Endothelial cell of umbilical vein (primary cell): Measurements from ENCODE around the gene CMIP. TPM values are rescaled to one million over a fixed set of nuclear protein-coding genes. Genes with fewer than 3 reads are reported as not detected.

Experiments used
- BruUV-seq: library from RNA; stranded (reverse); fragments of 400-500 nt; replicated peaks from 2 replicates; lab custom pipeline; 2021; lab: Mats Ljungman, UMichigan
- CTCF ChIA-PET: fragments of 300-600, 350-600 bp; sonication (Branson Sonifier 250); formaldehyde crosslinking; loops from one replicate; lab custom pipeline; 2021; ENCODE audit warnings: antibody characterized with exemption, inconsistent platforms; lab: Charles Lee
- POLR2A ChIA-PET: fragments of 300-600, 350-600 bp; sonication (Branson Sonifier 250); formaldehyde crosslinking; loops from one replicate; lab custom pipeline; 2021; ENCODE audit warnings: antibody characterized with exemption, inconsistent platforms; lab: Charles Lee
- DNase-seq: peaks from one replicate; pipeline ENCODE4 v3.0.0-alpha.2; 2011; ENCODE audit warnings: low read depth, low spot score
- FAIRE-seq: peaks from 2 replicates; lab custom pipeline; 2011; peaks lifted over from hg19 to GRCh38; lab: Jason Lieb, UNC
- H2AFZ ChIP-seq: 2 replicates; pipeline ENCODE4 v1.6.0; 2012; ENCODE audit warnings: low read depth, low read length, control low read depth, inconsistent platforms
- H3K27ac ChIP-seq: 2 replicates; pipeline ENCODE4 v1.5.1; 2011; ENCODE audit warnings: low read depth, mild to moderate bottlenecking, control low read depth, low read length, moderate library complexity; ENCODE audit not compliant: insufficient read depth
- H3K27me3 ChIP-seq, 2 experiments: 2 replicates each; pipeline versions ENCODE4 v1.6.0 to v1.6.1; 2011; ENCODE audit warnings: low read length in 2 of 2, mixed read lengths in 1 of 2; ENCODE audit not compliant: control insufficient read depth in 2 of 2, insufficient read depth in 2 of 2
- H3K36me3 ChIP-seq, 2 experiments: 2 replicates in 1 of 2; 3 replicates in 1 of 2; pipeline ENCODE4 v1.5.1; 2011; ENCODE audit warnings: low read length in 2 of 2, mild to moderate bottlenecking in 1 of 2, moderate library complexity in 1 of 2; ENCODE audit not compliant: control insufficient read depth in 2 of 2, insufficient read depth in 2 of 2; ENCODE audit errors: extremely low read depth in 1 of 2
- H3K4me1 ChIP-seq: 3 replicates; pipeline ENCODE4 v1.5.1; 2011; ENCODE audit warnings: mild to moderate bottlenecking, low read length; ENCODE audit not compliant: control insufficient read depth, insufficient read depth; ENCODE audit errors: extremely low read depth
- H3K4me2 ChIP-seq: 2 replicates; pipeline ENCODE4 v1.6.1; 2011; ENCODE audit warnings: low read length, control low read depth, mixed read lengths; ENCODE audit not compliant: insufficient read depth
- H3K4me3 ChIP-seq, 3 experiments: fragments of 200-600 bp in 1 of 3; sonication (generic), shearing (Covaris generic) in 1 of 3; replicated peaks in 1 of 3; 2 replicates each; pipeline ENCODE4 v1.5.1; 2011 to 2016; ENCODE audit warnings: control low read depth in 3 of 3, low read length in 3 of 3, mild to moderate bottlenecking in 2 of 3, inconsistent platforms in 1 of 3, low read depth in 1 of 3, moderate library complexity in 1 of 3; ENCODE audit not compliant: insufficient read depth in 1 of 3
- H3K79me2 ChIP-seq: 2 replicates; pipeline ENCODE4 v1.6.0; 2012; ENCODE audit warnings: low read length, inconsistent platforms; ENCODE audit not compliant: control insufficient read depth, insufficient read depth
- H3K9ac ChIP-seq: replicated peaks from 2 replicates; pipeline ENCODE3; 2011; ENCODE audit warnings: low read length, control low read depth; ENCODE audit not compliant: insufficient read depth; ENCODE audit errors: extremely low read depth
- H3K9me1 ChIP-seq: replicated peaks from 3 replicates; pipeline ENCODE4 v1.6.0; 2011; ENCODE audit warnings: mild to moderate bottlenecking, low read length; ENCODE audit not compliant: control insufficient read depth, insufficient read depth; ENCODE audit errors: extremely low read depth
- H3K9me3 ChIP-seq: replicated peaks from 2 replicates; pipeline ENCODE4 v1.5.1; 2012; ENCODE audit warnings: low read length, inconsistent platforms; ENCODE audit not compliant: control insufficient read depth, insufficient read depth
- H4K20me1 ChIP-seq: replicated peaks from 2 replicates; pipeline ENCODE3; 2011; ENCODE audit warnings: mild to moderate bottlenecking, low read length; ENCODE audit not compliant: control insufficient read depth, insufficient read depth; ENCODE audit errors: extremely low read depth
- GATA2 ChIP-seq: IDR thresholded peaks from 2 replicates; pipeline ENCODE4 v1.7.0; 2011; ENCODE audit warnings: low read depth, mild to moderate bottlenecking, moderate library complexity, mixed read lengths, low read length; ENCODE audit not compliant: insufficient read length, insufficient read depth
- dilution Hi-C: fragments of 300-500 bp; cut with MboI; formaldehyde crosslinking; loops from one replicate; pipeline ENCODE4 v1.15.0; 2019; ENCODE audit warnings: low sequenced_read_pairs; ENCODE audit not compliant: extremely low pct_ligation_motif_present
- intact Hi-C: fragments of 100-400 bp; cut with micrococcal nuclease; formaldehyde crosslinking; loops from one replicate; pipeline ENCODE4 v1.10.0; 2022
- polyA plus RNA-seq, 4 experiments: library from polyadenylated mRNA; depleted of rRNA in 3 of 4; stranded (reverse) in 3 of 4; unstranded in 1 of 4; fragments of >200 nt; gene quantifications; 2 replicates each; pipeline versions ENCODE4 v1.2.1 to v1.2.3, GENCODE V29; 2011 to 2012; ENCODE audit warnings: missing spikeins in 1 of 4
- total RNA-seq: library from RNA; stranded (reverse); gene quantifications from 2 replicates; pipeline ENCODE4 v1.2.3, GENCODE V29; 2021
- TF ChIP-seq, protein P1 (sequence below): IDR thresholded peaks from 2 replicates; pipeline ENCODE4 v1.6.1; 2011; ENCODE audit not compliant: insufficient read depth, insufficient read length
- TF ChIP-seq, protein P2 (sequence below), 2 donors: IDR thresholded peaks; 1 replicate in 1 of 2; 2 replicates in 1 of 2; pipeline ENCODE4 v1.5.1; 2011; ENCODE audit warnings: low read length in 2 of 2, mild to moderate bottlenecking in 2 of 2, moderate library complexity in 2 of 2, control low read depth in 1 of 2, inconsistent platforms in 1 of 2, low read depth in 1 of 2; ENCODE audit not compliant: insufficient read depth in 1 of 2; ENCODE audit errors: extremely low read depth in 1 of 2

The CMIP gene
- total and polyA plus RNA-seq, 2 donors (not counting 3 experiments of a cell fraction or from before 2014, with no cell fraction given), result 29.0 to 101 TPM

DNA sequence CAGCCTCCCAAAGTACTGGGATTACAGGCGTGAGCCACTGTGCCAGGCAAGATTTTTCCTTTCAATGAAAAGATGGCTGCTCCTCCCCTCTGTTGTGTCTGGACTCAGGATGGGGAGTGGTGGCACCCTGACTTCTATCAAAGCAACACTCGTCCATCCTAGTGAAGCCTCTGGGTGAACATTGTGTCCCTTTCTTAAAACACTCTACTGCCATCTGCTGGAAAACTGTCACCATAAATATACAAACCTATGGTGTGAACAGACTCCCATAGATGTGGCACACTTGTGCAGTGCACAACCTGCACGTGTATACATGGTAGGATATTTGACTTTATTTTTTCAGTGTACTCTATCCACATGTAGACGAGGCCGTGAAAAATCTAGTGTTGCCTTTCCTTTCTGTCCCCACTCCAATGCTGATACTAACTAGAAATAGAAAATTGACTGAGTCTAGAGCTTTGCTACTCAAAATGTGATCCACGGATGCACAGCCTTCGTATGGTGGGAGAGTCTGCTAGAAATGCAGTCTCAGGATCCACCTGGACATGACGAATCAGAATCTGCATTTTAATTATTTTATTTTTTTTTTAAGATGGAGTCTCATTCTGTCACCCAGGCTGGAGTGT, 278.6 kb downstream of the CMIP start:
- Histone ChIP-seq H3K4me2 (no peak overlapping the region), H2AFZ (no peak overlapping the region), H4K20me1 (no peaks in the 10 kb centered on the region), H3K9ac (no peak overlapping the region), H3K4me3 (no peak overlapping the region), H3K27me3 (peaks cover 0 to 3% of the 10 kb centered on the region in 2 experiments), H3K79me2 (no peaks in the 10 kb centered on the region), H3K27ac (no peak overlapping the region), H3K36me3 (no peaks in the 10 kb centered on the region), H3K9me3 (no peaks in the 10 kb centered on the region), H3K9me1 (no peaks in the 10 kb centered on the region), H3K4me1 (peaks cover 7% of the 10 kb centered on the region)
- DNase-seq (peak; percentile 85), FAIRE-seq (peak; percentile 92)
- intact Hi-C loops (loop anchor here (1.0 to 2.0 kb wide), 7 partner anchors 26 to 462 kb away; no protein-coding TSS in a partner anchor), dilution Hi-C loops (no loop called here)
- POLR2A ChIA-PET, result no interaction called here
- CTCF ChIA-PET, result interaction anchor here (0.7 to 4.1 kb wide), 12 partner anchors 9 to 518 kb away, joined by 3 to 51 read pairs (median 4); no protein-coding TSS in a partner anchor
- BruUV-seq, result no TSS peak
- TF ChIP-seq, protein P1, sequence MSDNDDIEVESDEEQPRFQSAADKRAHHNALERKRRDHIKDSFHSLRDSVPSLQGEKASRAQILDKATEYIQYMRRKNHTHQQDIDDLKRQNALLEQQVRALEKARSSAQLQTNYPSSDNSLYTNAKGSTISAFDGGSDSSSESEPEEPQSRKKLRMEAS, result no peak
- TF ChIP-seq, protein P2, sequence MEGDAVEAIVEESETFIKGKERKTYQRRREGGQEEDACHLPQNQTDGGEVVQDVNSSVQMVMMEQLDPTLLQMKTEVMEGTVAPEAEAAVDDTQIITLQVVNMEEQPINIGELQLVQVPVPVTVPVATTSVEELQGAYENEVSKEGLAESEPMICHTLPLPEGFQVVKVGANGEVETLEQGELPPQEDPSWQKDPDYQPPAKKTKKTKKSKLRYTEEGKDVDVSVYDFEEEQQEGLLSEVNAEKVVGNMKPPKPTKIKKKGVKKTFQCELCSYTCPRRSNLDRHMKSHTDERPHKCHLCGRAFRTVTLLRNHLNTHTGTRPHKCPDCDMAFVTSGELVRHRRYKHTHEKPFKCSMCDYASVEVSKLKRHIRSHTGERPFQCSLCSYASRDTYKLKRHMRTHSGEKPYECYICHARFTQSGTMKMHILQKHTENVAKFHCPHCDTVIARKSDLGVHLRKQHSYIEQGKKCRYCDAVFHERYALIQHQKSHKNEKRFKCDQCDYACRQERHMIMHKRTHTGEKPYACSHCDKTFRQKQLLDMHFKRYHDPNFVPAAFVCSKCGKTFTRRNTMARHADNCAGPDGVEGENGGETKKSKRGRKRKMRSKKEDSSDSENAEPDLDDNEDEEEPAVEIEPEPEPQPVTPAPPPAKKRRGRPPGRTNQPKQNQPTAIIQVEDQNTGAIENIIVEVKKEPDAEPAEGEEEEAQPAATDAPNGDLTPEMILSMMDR (IDR thresholded peaks at IDR 0.05; ENCODE audit: extremely low read depth in 1 of 2, insufficient read depth in 1 of 2, low read depth in 1 of 2, low read length in 2 of 2), result peak; percentile 47 to 53

DNA sequence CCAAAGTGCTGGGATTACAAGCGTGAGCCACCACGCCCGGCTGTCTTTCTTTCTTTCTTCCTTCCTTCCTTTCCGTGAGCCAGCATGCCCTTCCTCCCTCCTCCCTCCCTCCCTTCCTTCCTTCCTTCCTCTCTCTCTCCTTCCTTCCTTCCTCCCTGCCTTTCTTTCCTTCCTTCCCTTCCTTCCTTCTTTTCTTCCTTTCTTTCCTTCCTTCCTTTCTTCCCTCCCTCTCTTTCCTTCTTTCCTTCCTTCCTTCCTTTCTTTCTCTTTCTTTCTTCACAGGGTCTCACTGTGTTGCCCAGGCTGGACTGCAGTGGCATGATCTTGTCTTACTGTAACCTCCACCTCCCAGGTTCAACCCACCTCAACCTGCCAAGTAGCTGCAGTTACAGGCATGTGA, 283.8 kb downstream of the CMIP start:
- ChIA-PET POLR2A (no interaction called here), CTCF (no interaction called here)
- FAIRE-seq, result no peak

More for the DNA sequence above, 283.8 kb downstream of the CMIP start:
- no peak for TF ChIP-seq GATA2
- TF ChIP-seq, protein P2 (IDR thresholded peaks at IDR 0.05; ENCODE audit: extremely low read depth in 1 of 2, insufficient read depth in 1 of 2, low read depth in 1 of 2, low read length in 2 of 2), result no peak
- no peaks in the 10 kb centered on the region for H4K20me1 ChIP-seq
- BruUV-seq, result no TSS peak
- no peak overlapping the region for H3K9ac ChIP-seq
- DNase-seq, result no peak
- no peak overlapping the region for H3K27ac ChIP-seq
- H3K36me3 ChIP-seq, result no peaks in the 10 kb centered on the region
- no peak overlapping the region for H3K4me2 ChIP-seq
- no peak overlapping the region for H3K4me3 ChIP-seq
- dilution Hi-C loops (loop anchor here (25.0 kb wide), 1 partner anchor 341 kb away; no protein-coding TSS in a partner anchor), intact Hi-C loops (no loop called here)
- no peak overlapping the region for H2AFZ ChIP-seq
- H3K9me1 ChIP-seq, result no peaks in the 10 kb centered on the region
- no peaks in the 10 kb centered on the region for H3K9me3 ChIP-seq
- H3K27me3 ChIP-seq, result peaks cover 0 to 3% of the 10 kb centered on the region in 2 experiments
- H3K4me1 ChIP-seq, result peaks cover 11% of the 10 kb centered on the region
- H3K79me2 ChIP-seq, result no peaks in the 10 kb centered on the region
